NT2/D1 (cell line): ENCODE measurements around the gene ERAS.

Source experiments
- SUZ12 ChIP-seq: IDR thresholded peaks from 2 replicates; pipeline ENCODE4 v1.6.1; 2011; ENCODE audit not compliant: insufficient read length, insufficient read depth; ENCODE audit errors: extremely low read depth
- YY1 ChIP-seq: IDR thresholded peaks from 2 replicates; pipeline ENCODE4 v1.6.1; 2011; ENCODE audit not compliant: insufficient read length, insufficient read depth
- ZNF274 ChIP-seq: IDR thresholded peaks from 2 replicates; pipeline ENCODE4 v1.6.1; 2011; ENCODE audit warnings: mild to moderate bottlenecking, low read depth, low read length

DNA sequence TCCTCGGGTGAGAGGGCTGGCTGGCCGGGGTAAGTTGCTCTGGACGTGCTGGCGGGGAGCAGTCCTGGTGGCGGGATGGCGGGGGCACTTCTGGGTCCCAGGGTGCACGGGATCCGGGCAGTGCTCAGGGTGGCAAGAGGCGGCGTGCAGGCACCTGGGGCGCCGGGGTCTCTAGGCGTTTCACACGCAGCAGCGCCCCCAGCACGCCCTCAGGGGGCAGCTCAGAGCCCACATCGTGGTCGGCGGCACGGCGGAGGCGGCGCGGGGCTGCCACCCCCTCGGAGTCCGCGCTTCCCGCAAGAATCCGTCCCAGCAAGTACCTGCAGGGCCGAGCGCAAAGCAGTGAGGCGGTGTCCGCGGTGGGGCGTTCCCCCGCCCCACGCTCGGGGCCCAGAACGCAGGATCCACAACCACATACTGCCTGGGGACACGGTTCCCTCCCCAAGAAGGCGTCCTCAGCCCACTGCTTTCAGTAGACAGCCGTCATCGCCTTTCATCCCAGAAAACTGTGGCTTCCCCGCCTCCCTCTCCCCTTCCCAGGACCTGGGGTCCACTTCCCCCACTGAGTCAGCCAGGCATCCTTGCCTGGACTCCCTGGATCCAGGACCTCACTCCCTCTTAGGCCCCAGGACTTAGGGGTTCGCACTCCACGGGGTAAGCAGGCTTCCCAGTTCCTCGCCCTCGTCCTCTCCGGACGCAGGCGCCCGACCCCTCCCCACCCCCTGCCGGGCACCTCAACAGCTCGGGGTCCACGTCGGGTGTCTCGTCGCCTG is 5.0 kb downstream of the ERAS start:
- TF ChIP-seq SUZ12 (no peak), ZNF274 (no peak), YY1 (no peak)
